GM12892 (cell line): ENCODE data around the gene LHFPL6.

Experiments
- POLR2A ChIP-seq: IDR thresholded peaks from 2 replicates; pipeline ENCODE4 v1.6.1; 2011; ENCODE audit warnings: low read depth, low read length, control low read depth
- POLR2AphosphoS5 ChIP-seq: IDR thresholded peaks from 2 replicates; pipeline ENCODE4 v1.6.1; 2011; ENCODE audit warnings: low read depth, low read length, control low read depth
- TAF1 ChIP-seq: IDR thresholded peaks from 2 replicates; pipeline ENCODE4 v1.6.1; 2011; ENCODE audit warnings: low read depth, mild to moderate bottlenecking, control low read depth, low read length, borderline replicate concordance

- TF ChIP-seq TAF1 (no peak), POLR2AphosphoS5 (no peak), POLR2A (no peak)
These were observed 60.6 kb downstream of the LHFPL6 start for GRCh38 chr13:39542361-39542760.
